ENCODE measurements around the gene GLIS1.
A peak's percentile ranks its signal among the peaks of the same experiment; 100 is the strongest.
"Not testable (repeated sequence)": the region's sequence is repeated elsewhere in the genome, so short reads cannot be mapped to it uniquely, and the experiment has no call there.

Gene GLIS1

DNA sequence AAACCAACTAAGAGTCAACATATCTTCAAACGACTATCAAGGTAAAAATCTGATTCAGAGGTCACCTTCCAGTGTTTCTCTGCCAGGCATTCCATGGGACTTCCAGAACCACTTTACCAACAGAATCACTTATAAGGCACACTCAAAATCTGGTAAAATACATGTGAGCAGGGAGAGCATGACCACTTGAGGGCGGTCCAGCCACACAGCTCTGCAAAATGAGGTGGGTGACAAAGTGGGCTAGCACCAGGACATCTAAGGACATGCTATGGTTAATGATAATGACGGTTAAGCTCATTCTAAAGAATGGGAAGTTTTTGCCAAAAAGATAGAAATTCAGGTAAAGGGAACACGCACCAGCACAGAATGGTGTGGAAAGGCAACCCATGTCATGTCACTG lies 24.5 kb upstream of the GLIS1 start:
- H3K27me3 ChIP-seq (ENCODE audit: control insufficient read depth in 1 of 2, insufficient read depth in 1 of 2, low read length in 2 of 2): no peaks in the 10 kb centered on the region
- H4K91ac ChIP-seq (ENCODE audit: low read length): no peak overlapping the region
- H3K23ac ChIP-seq (ENCODE audit: low read length in 2 of 2): no peak overlapping the region
- no peak overlapping the region for H3K14ac ChIP-seq (ENCODE audit: low read length in 2 of 2)
- 98% methylated on average over 4 of the region's 4 CpGs for WGBS
- H2AFZ ChIP-seq (ENCODE audit: low read depth, low read length): no peak overlapping the region
- no peak for DNase-seq
- no peak overlapping the region for H4K8ac ChIP-seq (ENCODE audit: low read length)
- H2BK12ac ChIP-seq (ENCODE audit: low read length in 2 of 2): no peak overlapping the region
- H3K18ac ChIP-seq (ENCODE audit: low read depth in 1 of 2, low read length in 2 of 2): no peak overlapping the region
- H3K79me1 ChIP-seq (replicated peaks; ENCODE audit: low read length, poor library complexity, severe bottlenecking): no peaks in the 10 kb centered on the region
- no peak overlapping the region for H2AK5ac ChIP-seq (ENCODE audit: low read length, severe bottlenecking)
- no peak overlapping the region for H2BK15ac ChIP-seq (ENCODE audit: low read depth, poor library complexity, severe bottlenecking)
- H3K4me1 ChIP-seq (ENCODE audit: control insufficient read depth, insufficient read depth, low read depth, low read length): no peaks in the 10 kb centered on the region
- no peak overlapping the region for H3K4me3 ChIP-seq (ENCODE audit: insufficient read depth in 1 of 2, low read depth in 1 of 2, low read length in 2 of 2)
- H3K27ac ChIP-seq (ENCODE audit: low read length, poor library complexity, severe bottlenecking): no peak overlapping the region
- H3K4ac ChIP-seq (ENCODE audit: low read depth in 1 of 2, low read length in 2 of 2): no peak overlapping the region
- H3K4me2 ChIP-seq (ENCODE audit: low read length, poor library complexity, severe bottlenecking): no peak overlapping the region
- H3K9ac ChIP-seq (ENCODE audit: low read length): no peak overlapping the region
- H2BK5ac ChIP-seq (ENCODE audit: low read depth, low read length, poor library complexity, severe bottlenecking): no peak overlapping the region
- no peaks in the 10 kb centered on the region for H3K36me3 ChIP-seq (ENCODE audit: control insufficient read depth in 1 of 2, insufficient read depth in 2 of 2, low read depth in 1 of 2, low read length in 2 of 2)
- H3K9me3 ChIP-seq (ENCODE audit: control insufficient read depth, low read length): no peaks in the 10 kb centered on the region
- H2BK120ac ChIP-seq (ENCODE audit: low read depth, low read length): no peak overlapping the region

- H2AK5ac ChIP-seq (ENCODE audit: low read length, severe bottlenecking); H2BK5ac ChIP-seq (ENCODE audit: low read depth, low read length, poor library complexity, severe bottlenecking); H3K18ac ChIP-seq (ENCODE audit: low read depth in 1 of 2, low read length in 2 of 2); H2BK15ac ChIP-seq (ENCODE audit: low read depth, poor library complexity, severe bottlenecking); H3K9me3 ChIP-seq (ENCODE audit: control insufficient read depth, low read length); H4K91ac ChIP-seq (ENCODE audit: low read length); H3K4me3 ChIP-seq (ENCODE audit: insufficient read depth in 1 of 2, low read depth in 1 of 2, low read length in 2 of 2); H2AFZ ChIP-seq (ENCODE audit: low read depth, low read length); H3K4ac ChIP-seq (ENCODE audit: low read depth in 1 of 2, low read length in 2 of 2); H3K23ac ChIP-seq (ENCODE audit: low read length in 2 of 2); H2BK120ac ChIP-seq (ENCODE audit: low read depth, low read length); H3K4me2 ChIP-seq (ENCODE audit: low read length, poor library complexity, severe bottlenecking); H3K9ac ChIP-seq (ENCODE audit: low read length); H4K8ac ChIP-seq (ENCODE audit: low read length); H3K4me1 ChIP-seq (ENCODE audit: control insufficient read depth, insufficient read depth, low read depth, low read length); H3K79me1 ChIP-seq (replicated peaks; ENCODE audit: low read length, poor library complexity, severe bottlenecking); H3K27ac ChIP-seq (ENCODE audit: low read length, poor library complexity, severe bottlenecking); H3K27me3 ChIP-seq (ENCODE audit: control insufficient read depth in 1 of 2, insufficient read depth in 1 of 2, low read length in 2 of 2); H3K14ac ChIP-seq (ENCODE audit: low read length in 2 of 2); H2BK12ac ChIP-seq (ENCODE audit: low read length in 2 of 2); H3K36me3 ChIP-seq (ENCODE audit: control insufficient read depth in 1 of 2, insufficient read depth in 2 of 2, low read depth in 1 of 2, low read length in 2 of 2); DNase-seq: not testable (repeated sequence)
- 81% methylated on average over 3 of the region's 7 CpGs for WGBS
These were observed 21.5 kb upstream of the GLIS1 start for GRCh38 chr1:53760497-53760896.

DNA sequence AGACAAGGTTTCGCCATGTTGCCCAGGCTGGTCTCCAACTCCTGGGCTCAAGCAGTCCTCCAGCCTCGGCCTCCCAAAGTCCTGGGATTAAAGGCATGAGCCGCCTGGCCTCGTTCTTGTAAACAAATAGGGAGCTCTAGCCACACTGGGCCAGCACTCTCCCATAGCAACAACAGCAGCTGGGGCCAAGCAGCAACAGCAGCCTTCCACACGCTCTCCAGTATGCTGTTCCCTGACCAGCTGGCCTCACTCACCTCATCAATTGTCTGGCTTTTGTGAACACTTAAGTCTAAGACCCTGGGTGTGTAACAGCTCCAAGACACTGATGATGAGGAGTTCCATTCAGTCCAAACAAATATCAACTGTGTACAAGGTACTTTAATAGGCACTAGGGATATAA lies 16.9 kb upstream of the GLIS1 start:
- H3K18ac ChIP-seq (ENCODE audit: low read depth in 1 of 2, low read length in 2 of 2): no peak overlapping the region
- H3K23ac ChIP-seq (ENCODE audit: low read length in 2 of 2): no peak overlapping the region
- H2AFZ ChIP-seq (ENCODE audit: low read depth, low read length): no peak overlapping the region
- no peak overlapping the region for H2BK120ac ChIP-seq (ENCODE audit: low read depth, low read length)
- peaks cover 0 to 20% of the 10 kb centered on the region in 2 experiments for H3K27me3 ChIP-seq (ENCODE audit: control insufficient read depth in 1 of 2, insufficient read depth in 1 of 2, low read length in 2 of 2)
- H3K4me3 ChIP-seq (ENCODE audit: insufficient read depth in 1 of 2, low read depth in 1 of 2, low read length in 2 of 2): no peak overlapping the region
- H4K91ac ChIP-seq (ENCODE audit: low read length): no peak overlapping the region
- H3K9me3 ChIP-seq (ENCODE audit: control insufficient read depth, low read length): no peaks in the 10 kb centered on the region
- H3K27ac ChIP-seq (ENCODE audit: low read length, poor library complexity, severe bottlenecking): no peak overlapping the region
- H3K36me3 ChIP-seq (ENCODE audit: control insufficient read depth in 1 of 2, insufficient read depth in 2 of 2, low read depth in 1 of 2, low read length in 2 of 2): no peaks in the 10 kb centered on the region
- no peak overlapping the region for H3K4ac ChIP-seq (ENCODE audit: low read depth in 1 of 2, low read length in 2 of 2)
- H3K4me1 ChIP-seq (ENCODE audit: control insufficient read depth, insufficient read depth, low read depth, low read length): no peaks in the 10 kb centered on the region
- no peak overlapping the region for H3K14ac ChIP-seq (ENCODE audit: low read length in 2 of 2)
- H2AK5ac ChIP-seq (ENCODE audit: low read length, severe bottlenecking): no peak overlapping the region
- no peak overlapping the region for H3K4me2 ChIP-seq (ENCODE audit: low read length, poor library complexity, severe bottlenecking)
- no peak overlapping the region for H2BK15ac ChIP-seq (ENCODE audit: low read depth, poor library complexity, severe bottlenecking)
- H2BK5ac ChIP-seq (ENCODE audit: low read depth, low read length, poor library complexity, severe bottlenecking): no peak overlapping the region
- H2BK12ac ChIP-seq (ENCODE audit: low read length in 2 of 2): no peak overlapping the region
- H3K9ac ChIP-seq (ENCODE audit: low read length): no peak overlapping the region
- 82% methylated on average over 5 of the region's 5 CpGs for WGBS
- DNase-seq: no peak
- no peaks in the 10 kb centered on the region for H3K79me1 ChIP-seq (replicated peaks; ENCODE audit: low read length, poor library complexity, severe bottlenecking)
- no peak overlapping the region for H4K8ac ChIP-seq (ENCODE audit: low read length)

DNA sequence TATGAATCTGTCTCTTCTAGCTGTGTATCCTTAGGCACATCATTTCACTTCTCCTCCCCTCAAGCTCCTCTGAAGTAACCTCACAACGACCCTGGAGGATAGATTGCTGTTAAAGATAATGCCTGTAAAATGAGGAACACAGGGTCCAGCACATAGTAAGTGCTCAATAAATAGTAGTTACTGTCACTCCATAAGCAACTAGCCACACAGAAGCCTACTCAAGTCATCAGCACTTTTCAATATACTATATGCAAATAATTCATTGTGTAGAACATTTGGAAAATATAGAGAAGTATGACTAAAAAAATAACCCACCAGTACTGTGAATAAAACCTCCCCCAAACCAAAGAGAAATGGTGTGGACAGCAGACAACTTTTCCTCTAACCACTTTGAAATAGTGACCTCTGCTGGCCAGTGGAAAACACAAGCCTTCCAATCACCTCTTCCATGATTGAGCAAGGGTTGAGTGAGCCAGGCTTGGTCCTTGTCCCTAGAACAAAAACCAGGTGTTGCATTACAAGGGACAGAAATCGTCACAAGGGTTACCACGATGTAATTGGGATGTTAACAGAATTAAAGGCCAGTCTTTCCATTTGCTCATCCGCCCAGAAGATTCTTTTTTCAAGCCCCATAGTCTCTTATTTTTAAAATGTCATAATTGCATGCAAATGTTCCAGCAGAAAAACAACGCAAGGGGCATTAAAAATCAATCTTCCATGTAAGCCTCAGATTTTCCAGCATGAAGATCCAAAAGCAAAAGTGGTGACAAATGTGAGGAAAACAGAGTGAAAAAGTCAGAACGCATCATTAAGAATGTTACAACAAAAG lies 15.7 kb upstream of the GLIS1 start:
- Histone ChIP-seq H3K4me1 (ENCODE audit: control insufficient read depth, insufficient read depth, low read depth, low read length) (no peaks in the 10 kb centered on the region), H2BK120ac (ENCODE audit: low read depth, low read length) (no peak overlapping the region), H3K79me1 (replicated peaks; ENCODE audit: low read length, poor library complexity, severe bottlenecking) (no peaks in the 10 kb centered on the region), H2AK5ac (ENCODE audit: low read length, severe bottlenecking) (no peak overlapping the region), H2BK12ac (ENCODE audit: low read length in 2 of 2) (no peak overlapping the region), H3K9ac (ENCODE audit: low read length) (no peak overlapping the region), H2AFZ (ENCODE audit: low read depth, low read length) (no peak overlapping the region), H3K9me3 (ENCODE audit: control insufficient read depth, low read length) (no peaks in the 10 kb centered on the region), H3K27ac (ENCODE audit: low read length, poor library complexity, severe bottlenecking) (no peak overlapping the region), H3K14ac (ENCODE audit: low read length in 2 of 2) (no peak overlapping the region), H3K36me3 (ENCODE audit: control insufficient read depth in 1 of 2, insufficient read depth in 2 of 2, low read depth in 1 of 2, low read length in 2 of 2) (no peaks in the 10 kb centered on the region), H3K4me3 (ENCODE audit: insufficient read depth in 1 of 2, low read depth in 1 of 2, low read length in 2 of 2) (no peak overlapping the region), H3K18ac (ENCODE audit: low read depth in 1 of 2, low read length in 2 of 2) (no peak overlapping the region), H3K4ac (ENCODE audit: low read depth in 1 of 2, low read length in 2 of 2) (no peak overlapping the region), H3K23ac (ENCODE audit: low read length in 2 of 2) (no peak overlapping the region), H4K91ac (ENCODE audit: low read length) (no peak overlapping the region), H2BK5ac (ENCODE audit: low read depth, low read length, poor library complexity, severe bottlenecking) (no peak overlapping the region), H3K27me3 (ENCODE audit: control insufficient read depth in 1 of 2, insufficient read depth in 1 of 2, low read length in 2 of 2) (peaks cover 0 to 28% of the 10 kb centered on the region in 2 experiments), H3K4me2 (ENCODE audit: low read length, poor library complexity, severe bottlenecking) (no peak overlapping the region), H4K8ac (ENCODE audit: low read length) (no peak overlapping the region), H2BK15ac (ENCODE audit: low read depth, poor library complexity, severe bottlenecking) (no peak overlapping the region)
- WGBS: 62% methylated on average over 5 of the region's 6 CpGs
- DNase-seq: peak; percentile 66
